ENCODE results near the gene IRX4.

Gene IRX4

GRCh38 chr5:1908931-1909330 is 26.2 kb upstream of the IRX4 start:
- H3K36me3 ChIP-seq (ENCODE audit: insufficient read depth, low read length): no peaks in the 10 kb centered on the region
- H2AFZ ChIP-seq (ENCODE audit: low read length): no peak overlapping the region
- no peaks in the 10 kb centered on the region for H3K27me3 ChIP-seq (ENCODE audit: insufficient read depth, low read length, poor library complexity, severe bottlenecking)
- H3F3A ChIP-seq (ENCODE audit: low read depth): no peaks in the 10 kb centered on the region
- no peaks in the 10 kb centered on the region for H3K79me2 ChIP-seq (ENCODE audit: insufficient read depth, low read length)
- TF ChIP-seq, protein P1, sequence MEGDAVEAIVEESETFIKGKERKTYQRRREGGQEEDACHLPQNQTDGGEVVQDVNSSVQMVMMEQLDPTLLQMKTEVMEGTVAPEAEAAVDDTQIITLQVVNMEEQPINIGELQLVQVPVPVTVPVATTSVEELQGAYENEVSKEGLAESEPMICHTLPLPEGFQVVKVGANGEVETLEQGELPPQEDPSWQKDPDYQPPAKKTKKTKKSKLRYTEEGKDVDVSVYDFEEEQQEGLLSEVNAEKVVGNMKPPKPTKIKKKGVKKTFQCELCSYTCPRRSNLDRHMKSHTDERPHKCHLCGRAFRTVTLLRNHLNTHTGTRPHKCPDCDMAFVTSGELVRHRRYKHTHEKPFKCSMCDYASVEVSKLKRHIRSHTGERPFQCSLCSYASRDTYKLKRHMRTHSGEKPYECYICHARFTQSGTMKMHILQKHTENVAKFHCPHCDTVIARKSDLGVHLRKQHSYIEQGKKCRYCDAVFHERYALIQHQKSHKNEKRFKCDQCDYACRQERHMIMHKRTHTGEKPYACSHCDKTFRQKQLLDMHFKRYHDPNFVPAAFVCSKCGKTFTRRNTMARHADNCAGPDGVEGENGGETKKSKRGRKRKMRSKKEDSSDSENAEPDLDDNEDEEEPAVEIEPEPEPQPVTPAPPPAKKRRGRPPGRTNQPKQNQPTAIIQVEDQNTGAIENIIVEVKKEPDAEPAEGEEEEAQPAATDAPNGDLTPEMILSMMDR (conservative IDR thresholded peaks at IDR 0.05; ENCODE audit: low read length): no peak
- TF ChIP-seq EZH2phosphoT487 (IDR thresholded peaks at IDR 0.05; ENCODE audit: borderline replicate concordance): no peak
- H3K4me1 ChIP-seq (ENCODE audit: insufficient read depth, low read length, poor library complexity, severe bottlenecking): no peaks in the 10 kb centered on the region
- no peaks in the 10 kb centered on the region for H3K9me2 ChIP-seq (replicated peaks; ENCODE audit: low read depth, low read length)
- H3K4me2 ChIP-seq (ENCODE audit: low read depth, low read length, poor library complexity, severe bottlenecking): no peak overlapping the region
- no peak overlapping the region for H3K9ac ChIP-seq (ENCODE audit: low read depth, low read length, poor library complexity, severe bottlenecking)
- H3K4me3 ChIP-seq (ENCODE audit: low read length, poor library complexity, severe bottlenecking): no peak overlapping the region
- no peaks in the 10 kb centered on the region; the same call in 1 of the 2 replicates for H3K9me3 ChIP-seq (ENCODE audit: insufficient read depth, low read depth, low read length)
- no peaks in the 10 kb centered on the region for H4K20me1 ChIP-seq (ENCODE audit: insufficient read depth, low read length, poor library complexity, severe bottlenecking)

DNA sequence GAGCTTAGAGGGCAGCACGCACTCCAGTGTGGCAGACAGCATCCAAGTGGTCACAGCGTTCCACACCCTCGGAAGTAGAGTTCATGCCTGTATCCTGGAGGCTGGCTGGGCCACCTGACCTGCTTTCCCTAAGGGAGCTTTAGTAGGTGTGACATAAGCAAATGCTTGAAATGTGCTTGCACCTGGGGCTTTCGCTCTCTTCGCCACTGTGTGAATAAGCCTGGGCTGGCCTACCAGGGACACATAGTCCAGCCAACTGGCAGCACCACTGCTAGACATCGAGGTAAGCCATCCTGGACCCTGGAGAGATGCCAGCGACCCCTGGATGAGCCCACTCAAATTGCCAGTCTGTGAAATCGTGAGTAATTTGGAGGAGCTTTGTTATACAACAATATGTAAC is 24.9 kb upstream of the IRX4 start:
- Histone ChIP-seq H4K20me1 (ENCODE audit: insufficient read depth, low read length, poor library complexity, severe bottlenecking) (no peaks in the 10 kb centered on the region), H3K9me2 (replicated peaks; ENCODE audit: low read depth, low read length) (no peaks in the 10 kb centered on the region), H3K4me1 (ENCODE audit: insufficient read depth, low read length, poor library complexity, severe bottlenecking) (no peaks in the 10 kb centered on the region), H3K9me3 (ENCODE audit: insufficient read depth, low read depth, low read length) (no peaks in the 10 kb centered on the region; the same call in 1 of the 2 replicates), H3K9ac (ENCODE audit: low read depth, low read length, poor library complexity, severe bottlenecking) (no peak overlapping the region), H3K36me3 (ENCODE audit: insufficient read depth, low read length) (no peaks in the 10 kb centered on the region), H2AFZ (ENCODE audit: low read length) (no peak overlapping the region), H3K79me2 (ENCODE audit: insufficient read depth, low read length) (no peaks in the 10 kb centered on the region), H3K27me3 (ENCODE audit: insufficient read depth, low read length, poor library complexity, severe bottlenecking) (no peaks in the 10 kb centered on the region), H3F3A (ENCODE audit: low read depth) (no peaks in the 10 kb centered on the region), H3K4me2 (ENCODE audit: low read depth, low read length, poor library complexity, severe bottlenecking) (no peak overlapping the region), H3K4me3 (ENCODE audit: low read length, poor library complexity, severe bottlenecking) (no peak overlapping the region)
- TF ChIP-seq, protein P1 (conservative IDR thresholded peaks at IDR 0.05; ENCODE audit: low read length): no peak
- TF ChIP-seq EZH2phosphoT487 (IDR thresholded peaks at IDR 0.05; ENCODE audit: borderline replicate concordance): no peak

- H3K9me2 ChIP-seq (replicated peaks; ENCODE audit: low read depth, low read length): no peaks in the 10 kb centered on the region
- no peak overlapping the region for H3K4me2 ChIP-seq (ENCODE audit: low read depth, low read length, poor library complexity, severe bottlenecking)
- TF ChIP-seq, protein P1 (conservative IDR thresholded peaks at IDR 0.05; ENCODE audit: low read length): no peak
- no peak for TF ChIP-seq EZH2phosphoT487 (IDR thresholded peaks at IDR 0.05; ENCODE audit: borderline replicate concordance)
- H3K9me3 ChIP-seq (ENCODE audit: insufficient read depth, low read depth, low read length): peaks cover 5% of the 10 kb centered on the region; the same call in 1 of the 2 replicates
- H3F3A ChIP-seq (ENCODE audit: low read depth): no peaks in the 10 kb centered on the region
- H3K4me1 ChIP-seq (ENCODE audit: insufficient read depth, low read length, poor library complexity, severe bottlenecking): no peaks in the 10 kb centered on the region
- H3K4me3 ChIP-seq (ENCODE audit: low read length, poor library complexity, severe bottlenecking): no peak overlapping the region
- H3K79me2 ChIP-seq (ENCODE audit: insufficient read depth, low read length): no peaks in the 10 kb centered on the region
- H4K20me1 ChIP-seq (ENCODE audit: insufficient read depth, low read length, poor library complexity, severe bottlenecking): no peaks in the 10 kb centered on the region
- H3K27me3 ChIP-seq (ENCODE audit: insufficient read depth, low read length, poor library complexity, severe bottlenecking): no peaks in the 10 kb centered on the region
- no peak overlapping the region for H3K9ac ChIP-seq (ENCODE audit: low read depth, low read length, poor library complexity, severe bottlenecking)
- H2AFZ ChIP-seq (ENCODE audit: low read length): no peak overlapping the region
- H3K36me3 ChIP-seq (ENCODE audit: insufficient read depth, low read length): no peaks in the 10 kb centered on the region
Observed at GRCh38 chr5:1905108-1905507, 22.4 kb upstream of the IRX4 start.

Measured in Loucy (cell line).